Measurements from ENCODE around the gene PCED1A.

Gene PCED1A

DNA sequence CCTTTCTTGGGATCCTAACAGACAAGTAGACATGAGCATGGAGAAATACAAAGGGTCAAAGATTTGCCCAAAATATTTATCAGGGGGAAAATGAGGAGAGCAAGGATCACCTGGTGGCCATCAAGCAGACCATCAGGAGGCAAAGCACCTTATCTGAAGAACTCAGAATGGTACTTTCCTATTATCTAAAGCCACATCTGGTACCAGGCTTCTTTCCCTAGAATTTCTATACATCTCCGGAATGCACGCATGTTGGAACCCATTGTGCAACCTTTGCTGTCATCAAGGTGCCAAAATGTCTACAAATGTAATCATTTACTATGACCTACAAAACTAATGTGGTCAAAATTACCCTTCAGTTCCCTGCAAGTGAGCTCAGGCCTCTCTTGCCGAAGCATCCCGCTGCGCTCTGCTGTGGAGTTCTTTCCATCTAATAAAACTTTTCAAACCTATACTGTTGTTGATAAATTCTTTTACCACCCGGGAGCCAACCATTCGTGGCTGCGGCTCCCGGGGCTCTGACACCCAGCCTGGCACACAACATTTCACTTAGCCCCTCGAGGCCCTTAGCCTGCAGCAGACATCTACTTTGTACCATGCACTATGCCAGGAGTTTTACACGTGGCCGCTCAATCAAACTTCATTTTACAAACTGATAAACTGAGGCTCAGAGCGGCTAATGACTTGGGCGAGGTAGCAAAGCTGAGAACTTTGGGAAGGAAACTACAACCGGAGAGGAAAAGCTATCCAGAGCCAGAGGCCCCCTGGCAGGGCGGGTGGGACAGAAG lies 36.2 kb downstream of the PCED1A start:
- DNase-seq: no peak

- no peak for DNase-seq
Measured at GRCh38 chr20:2801286-2801728, 39.1 kb downstream of the PCED1A start.

DNA sequence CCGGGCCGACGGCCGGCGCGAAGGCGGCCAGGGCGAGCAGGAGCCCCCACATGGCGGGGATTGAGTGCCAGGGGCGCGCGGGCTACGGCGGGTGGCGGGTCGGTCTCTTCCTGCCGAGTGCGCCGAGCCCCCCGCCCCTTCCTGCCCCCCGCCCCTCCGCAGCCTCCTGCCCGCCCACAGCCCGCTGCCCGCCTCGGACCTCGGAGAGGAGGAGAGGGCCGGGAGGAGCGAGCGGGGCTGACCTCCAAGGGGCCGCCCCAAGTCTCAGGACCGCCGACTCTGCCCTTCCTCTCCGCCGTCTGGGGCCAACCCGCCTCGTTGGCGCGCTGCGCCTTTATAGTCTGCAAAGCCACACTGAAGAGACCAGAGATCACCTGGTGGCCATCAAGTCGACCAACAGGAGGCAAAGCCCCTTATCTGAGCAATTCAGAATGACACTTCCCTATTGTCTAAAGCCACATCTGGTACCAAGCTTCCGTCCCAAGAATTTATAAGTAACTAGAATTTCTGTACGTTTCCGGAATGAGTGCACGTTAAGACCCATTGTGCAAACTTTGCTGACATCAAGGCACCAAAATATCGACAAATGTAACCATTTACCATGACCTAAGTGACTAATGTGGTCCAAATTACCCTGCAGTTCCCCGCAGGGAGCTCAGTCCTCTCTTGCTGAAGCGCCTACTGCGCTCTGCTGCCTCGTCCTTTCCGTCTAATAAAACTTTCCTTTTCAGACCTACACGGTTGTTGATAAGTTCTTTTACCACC lies 39.8 kb downstream of the PCED1A start, which contains the start of gene CPXM1:
TSS of gene CPXM1 (minus strand) at position 107 of the 765 bp plus-strand sequence. CDS start at position 52, 55 bp downstream.
- DNase-seq: no peak

GRCh38 chr20:2799688-2800520 lies 40.6 kb downstream of the PCED1A start:
- DNase-seq: no peak

- DNase-seq: no peak
Measured at GRCh38 chr20:2799271-2799670, 41.2 kb downstream of the PCED1A start.

DNA sequence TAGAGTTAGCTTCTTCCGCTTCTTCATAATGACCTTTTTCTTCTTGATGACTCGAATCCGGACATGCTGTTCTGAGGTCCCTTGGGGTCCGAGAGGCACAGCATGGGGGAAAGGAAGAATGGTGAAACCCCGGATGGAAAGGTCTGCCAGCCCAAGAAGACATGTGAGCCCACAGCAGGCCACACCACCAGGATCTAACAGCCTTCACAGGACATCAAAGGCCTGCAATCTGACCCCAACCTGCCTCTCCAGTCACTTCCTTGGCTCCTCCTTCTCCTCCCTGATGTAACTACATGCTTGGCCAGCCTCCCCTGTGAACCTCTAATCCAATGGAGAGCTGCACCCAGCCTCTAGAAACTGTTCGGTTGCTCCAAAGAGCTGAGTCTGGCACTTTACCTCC lies 41.6 kb downstream of the PCED1A start:
- DNase-seq: no peak

DNA sequence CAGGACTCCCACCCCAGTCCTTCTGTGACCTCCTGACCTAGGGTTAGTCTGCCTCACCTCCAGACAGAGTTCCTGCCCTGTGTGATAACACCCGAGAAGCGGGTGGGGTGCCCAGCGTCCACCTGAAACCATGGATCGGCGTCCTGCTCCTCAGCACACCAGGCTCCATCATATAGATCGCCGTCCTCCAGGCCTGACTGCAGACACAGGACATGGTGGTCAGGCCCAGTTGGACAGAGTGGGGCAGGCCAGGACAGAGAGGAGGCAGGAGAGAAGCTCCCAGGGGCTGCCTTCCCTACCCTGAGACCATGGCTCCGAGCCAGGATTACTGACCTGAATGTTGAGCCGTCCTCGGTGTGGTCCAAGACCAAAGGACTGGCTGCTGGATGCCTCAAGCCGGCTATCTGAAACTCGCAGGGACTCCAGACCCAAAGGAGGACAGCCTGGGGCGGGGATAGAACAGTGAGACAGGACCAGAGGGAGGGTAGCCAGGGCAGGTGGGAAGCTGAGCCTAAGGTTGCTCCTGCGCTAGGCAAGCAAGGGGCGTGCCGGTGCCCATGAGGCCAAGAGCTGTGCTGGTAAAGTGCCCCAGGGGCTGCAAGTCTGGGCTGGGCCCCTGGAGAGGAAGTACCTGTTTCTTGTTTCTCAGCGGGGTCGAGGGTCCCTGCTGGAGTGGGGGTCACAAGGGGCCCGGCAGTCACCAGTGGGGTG lies 42.2 kb downstream of the PCED1A start:
- DNase-seq: no peak

GRCh38 chr20:2797136-2797983 lies 43.1 kb downstream of the PCED1A start:
- no peak for DNase-seq

DNA sequence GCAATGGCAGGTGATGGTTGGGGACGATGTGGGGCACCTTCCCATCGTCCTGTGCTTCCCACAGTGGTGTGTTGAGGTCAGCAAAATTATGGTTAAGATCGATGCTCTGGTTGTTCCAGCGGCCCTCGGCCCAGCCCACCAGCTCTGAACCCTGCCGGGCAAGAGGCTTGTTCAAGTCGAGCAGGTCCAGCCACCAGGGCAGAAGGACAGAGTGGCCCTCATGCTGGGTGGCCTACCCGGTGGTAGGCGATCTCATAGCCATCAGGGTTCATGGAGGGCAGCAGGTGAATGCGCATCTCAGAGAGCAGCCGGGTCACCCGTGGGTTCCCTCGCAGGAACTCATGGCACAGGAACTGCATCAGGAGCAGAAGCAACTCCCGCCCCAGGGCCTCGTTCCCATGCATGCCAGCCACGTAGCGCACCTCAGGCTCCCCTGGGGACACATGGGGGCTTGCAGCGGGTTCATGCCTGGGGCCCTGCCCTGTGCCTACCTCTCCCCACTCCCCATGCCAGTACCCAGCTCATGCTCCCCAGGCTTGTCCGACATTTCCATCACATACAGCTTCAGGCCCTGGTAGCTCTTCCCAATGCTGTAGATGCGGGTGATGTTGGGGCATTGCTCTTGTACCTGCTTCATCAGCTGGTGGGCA lies 44.3 kb downstream of the PCED1A start:
- DNase-seq: no peak

DNA sequence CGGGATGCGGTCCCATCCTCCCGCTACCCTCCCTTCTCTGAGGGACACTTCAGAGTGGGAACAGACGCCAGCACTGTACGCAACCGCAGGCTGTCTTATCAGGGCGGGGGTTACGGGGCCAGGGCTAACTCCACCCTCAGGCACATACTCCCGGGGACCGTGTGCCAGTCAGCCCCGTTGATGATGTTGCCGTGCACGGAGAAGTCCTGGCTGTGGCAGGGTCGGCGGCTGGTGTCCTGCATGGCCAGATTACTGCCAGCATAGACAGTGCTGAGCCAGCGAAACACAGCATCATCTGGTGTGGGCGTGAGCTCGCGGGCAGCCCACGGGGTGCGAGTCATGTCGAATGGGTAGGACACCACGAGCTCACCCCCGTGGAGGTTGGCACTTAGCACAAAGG lies 45.0 kb downstream of the PCED1A start:
- no peak for DNase-seq

DNA sequence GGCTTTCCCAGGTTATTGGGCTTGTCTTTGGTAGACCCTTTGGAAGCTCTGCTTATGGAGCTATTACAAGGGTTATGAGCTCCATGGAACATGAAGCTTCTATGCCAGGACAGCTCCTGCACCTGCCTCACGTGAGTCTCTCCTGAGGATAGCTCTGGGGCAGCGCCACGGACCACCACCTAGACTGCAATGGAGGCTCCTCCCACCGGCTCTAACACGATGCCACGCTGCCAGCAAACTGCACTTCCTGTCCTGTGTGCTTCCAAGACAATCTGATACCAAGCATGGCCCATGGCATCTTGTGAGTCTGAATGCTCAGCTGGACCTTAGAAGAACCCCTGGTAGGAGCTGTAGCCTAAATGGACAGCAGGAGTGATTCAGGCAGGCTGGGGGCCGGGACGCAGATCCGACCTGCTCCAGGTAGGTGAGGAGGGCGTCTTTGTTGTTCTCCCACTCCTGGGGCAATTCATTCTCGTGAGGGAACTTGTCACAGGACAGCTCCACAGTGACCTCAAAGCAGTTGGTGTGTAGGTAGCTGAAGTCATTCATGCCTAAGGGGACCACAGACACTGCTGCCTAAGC lies 45.5 kb downstream of the PCED1A start:
- no peak for DNase-seq

- no peak for DNase-seq
Measured at GRCh38 chr20:2794202-2794748, 46.2 kb downstream of the PCED1A start.

- no peak for DNase-seq
Measured at GRCh38 chr20:2793471-2793870, 47.0 kb downstream of the PCED1A start.
